GM10266 (cell line): ENCODE data around the gene PLEK2.

Source experiments
- DNase-seq: peaks from one replicate; pipeline ENCODE4 v3.0.0; 2012; ENCODE audit errors: extremely low spot score
- CTCF ChIP-seq: IDR thresholded peaks from 2 replicates; pipeline ENCODE4 v1.5.1; 2012; ENCODE audit warnings: mild to moderate bottlenecking, low read depth; ENCODE audit not compliant: control insufficient read depth, insufficient read depth; ENCODE audit errors: missing control alignments

The PLEK2 gene

GRCh38 chr14:67449096-67449495, 37.1 kb upstream of the PLEK2 start:
- TF ChIP-seq CTCF: no peak
- DNase-seq: no peak

- TF ChIP-seq CTCF: no peak
Measured at GRCh38 chr14:67447033-67447381, 35.0 kb upstream of the PLEK2 start.

DNA sequence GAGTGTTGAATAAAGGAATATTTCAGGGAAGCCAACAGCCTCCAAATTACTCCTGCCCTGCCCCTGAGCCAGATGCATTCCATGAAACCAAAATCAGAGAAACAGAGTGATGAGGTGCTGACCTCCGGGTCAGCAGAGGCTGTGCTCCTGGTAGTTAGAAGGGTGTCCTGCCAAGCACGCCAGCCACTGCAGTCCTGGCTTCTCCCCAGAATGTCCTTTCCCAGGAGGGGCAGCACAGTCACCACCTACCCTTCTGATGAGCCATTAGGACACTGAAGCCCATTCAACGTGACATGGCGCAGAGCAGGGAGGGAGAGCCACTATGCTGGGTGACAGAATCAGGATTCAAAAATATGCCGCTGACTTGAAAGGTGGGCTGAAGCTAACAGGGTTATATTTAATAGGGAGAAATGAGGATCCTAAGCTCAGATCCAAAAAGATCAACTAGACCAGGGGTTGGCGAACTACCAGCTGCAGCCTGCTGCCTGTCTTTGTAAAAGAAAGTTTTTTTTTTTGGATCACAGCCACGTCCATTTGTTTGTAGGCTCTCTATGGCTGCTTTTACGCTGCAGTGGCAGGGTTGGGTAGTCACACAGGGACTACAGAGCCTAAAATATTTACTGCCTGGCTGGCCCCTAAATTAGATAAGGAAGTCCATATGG, 34.5 kb upstream of the PLEK2 start:
- no peak for TF ChIP-seq CTCF
- no peak for DNase-seq

More at GRCh38 chr14:67447033-67447381, 35.0 kb upstream of the PLEK2 start:
- DNase-seq: no peak

DNA sequence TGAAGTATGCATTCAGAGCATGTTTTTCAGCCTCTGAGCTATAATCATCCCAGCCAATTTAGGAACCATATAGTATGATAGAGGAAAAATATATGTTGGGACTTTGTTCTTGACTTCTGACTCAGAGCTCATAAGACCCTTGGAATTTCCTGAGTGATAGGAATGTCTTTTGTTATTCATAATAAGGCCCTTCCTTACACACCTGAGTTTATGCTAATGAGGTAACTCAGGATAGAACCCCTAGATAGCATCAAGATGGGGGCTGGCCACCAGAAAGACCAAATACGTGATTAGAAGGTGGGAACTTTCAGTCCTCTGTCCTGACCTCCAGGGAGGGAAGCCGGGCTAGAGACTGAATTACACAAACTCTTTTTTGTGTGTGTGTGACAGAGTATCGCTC, 32.4 kb upstream of the PLEK2 start:
- no peak for TF ChIP-seq CTCF

GRCh38 chr14:67442139-67442906, 30.4 kb upstream of the PLEK2 start:
- no peak for TF ChIP-seq CTCF
- DNase-seq: no peak

More for the DNA sequence above, 32.4 kb upstream of the PLEK2 start:
- no peak for DNase-seq

GRCh38 chr14:67441672-67442071, 29.7 kb upstream of the PLEK2 start:
- no peak for DNase-seq

More at GRCh38 chr14:67441672-67442071, 29.7 kb upstream of the PLEK2 start:
- no peak for TF ChIP-seq CTCF
